Peyer's patch (tissue), 4 donors: ENCODE data around the gene DIPK1B.

Source experiments
- CTCF ChIP-seq, 6 experiments: fragments of 450-650 bp in 4 of 6; fragments of 200-600 bp in 2 of 6; sonication (generic) in 1 of 6; IDR thresholded peaks; one replicate each; pipeline ENCODE4 v1.5.1; 2017 to 2019; ENCODE audit warnings: antibody characterized with exemption in 6 of 6, mild to moderate bottlenecking in 3 of 6, moderate library complexity in 1 of 6
- POLR2A ChIP-seq, 2 donors: fragments of 450-650 bp; IDR thresholded peaks; one replicate each; pipeline ENCODE4 v1.5.1; 2017; ENCODE audit warnings: antibody characterized with exemption in 2 of 2, mild to moderate bottlenecking in 2 of 2, moderate library complexity in 2 of 2

DNA sequence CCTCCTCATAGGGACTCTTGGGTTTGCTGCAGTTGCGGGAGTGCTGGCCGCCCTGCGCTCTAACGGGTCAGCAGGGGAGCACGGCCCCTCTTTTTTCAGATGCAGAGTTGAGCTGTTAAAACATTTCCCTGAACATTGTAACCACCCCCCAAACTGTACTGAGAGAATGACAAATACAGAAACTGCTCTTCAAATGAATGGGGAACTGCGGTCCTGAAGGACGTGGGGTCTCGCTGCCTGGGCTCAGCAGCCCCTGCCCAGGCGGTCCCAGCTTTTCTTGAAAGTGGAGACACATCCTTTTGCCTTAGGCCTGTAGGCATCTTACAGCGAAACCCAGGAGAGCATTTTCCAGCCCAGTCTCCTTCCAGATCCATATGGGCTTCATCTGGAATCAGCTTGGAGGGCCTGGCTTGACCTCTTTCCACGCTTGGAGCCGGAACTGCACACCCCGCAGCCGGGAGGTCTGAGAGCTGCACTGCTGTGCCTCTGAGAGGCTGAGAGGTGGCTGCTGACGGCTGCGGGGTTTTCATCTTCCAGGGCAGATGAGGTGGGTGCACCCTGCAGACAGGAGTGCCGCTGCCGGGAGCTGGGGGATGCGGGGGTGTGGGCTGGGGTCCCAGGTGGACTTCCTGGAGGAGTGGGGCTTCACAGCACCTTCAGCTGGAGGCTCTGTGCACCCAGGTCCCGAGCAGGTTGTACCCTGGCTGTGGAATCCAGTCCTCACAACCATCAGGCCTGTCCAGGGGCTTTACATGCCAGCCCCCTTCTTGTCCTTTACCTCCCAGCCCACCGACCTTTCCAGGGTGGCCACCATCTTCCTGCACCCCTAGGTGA is 23.9 kb upstream of the DIPK1B start:
- TF ChIP-seq CTCF (IDR thresholded peaks at IDR 0.05): no peak
- TF ChIP-seq POLR2A (IDR thresholded peaks at IDR 0.05): no peak
